HepG2 (cell line): ENCODE results near the gene YEATS4. TPM values are rescaled to one million over a fixed set of nuclear protein-coding genes. Genes with fewer than 3 reads are reported as not detected.

ENCODE experiments used
- AFF4 ChIP-seq: sonication (generic); formaldehyde crosslinking; IDR thresholded peaks from 2 replicates; pipeline ENCODE4 v1.4.0; 2020; ENCODE audit warnings: missing genetic modification reagents
- ATF2 ChIP-seq: sonication (generic); formaldehyde crosslinking; IDR thresholded peaks from 2 replicates; pipeline ENCODE4 v1.4.0; 2020; ENCODE audit warnings: missing genetic modification reagents
- PHB2 ChIP-seq: fragments of 450-650 bp; IDR thresholded peaks from 2 replicates; pipeline ENCODE4 v1.6.1; 2018; ENCODE audit not compliant: partially characterized antibody
- SIX1 ChIP-seq: sonication (generic); formaldehyde crosslinking; IDR thresholded peaks from 2 replicates; pipeline ENCODE4 v1.4.0; 2020; ENCODE audit warnings: missing genetic modification reagents, borderline replicate concordance
- SSRP1 ChIP-seq: IDR thresholded peaks from 2 replicates; pipeline ENCODE4 v1.6.1; 2016; ENCODE audit warnings: control low read depth
- ZBTB38 ChIP-seq: sonication (generic); formaldehyde crosslinking; IDR thresholded peaks from 2 replicates; pipeline ENCODE4 v1.5.1; 2020; ENCODE audit warnings: mild to moderate bottlenecking, missing genetic modification reagents
- ZFP37 ChIP-seq: sonication (generic); formaldehyde crosslinking; IDR thresholded peaks from 2 replicates; pipeline ENCODE4 v1.4.0; 2020; ENCODE audit warnings: missing genetic modification reagents, borderline replicate concordance
- ZFP62 ChIP-seq: sonication (generic); formaldehyde crosslinking; IDR thresholded peaks from 2 replicates; pipeline ENCODE4 v1.4.0; 2020; ENCODE audit warnings: missing genetic modification reagents
- ZHX2 ChIP-seq, 2 experiments: sonication (generic) in 1 of 2; formaldehyde crosslinking in 1 of 2; IDR thresholded peaks; 2 replicates each; pipeline versions ENCODE4 v1.6.1 to v1.9.0; 2014 to 2022; ENCODE audit warnings: antibody characterized with exemption in 1 of 2, borderline replicate concordance in 1 of 2, inconsistent platforms in 1 of 2, low read depth in 1 of 2, missing genetic modification reagents in 1 of 2
- ZNF350 ChIP-seq: sonication (generic); formaldehyde crosslinking; IDR thresholded peaks from 2 replicates; pipeline ENCODE4 v1.4.0; 2020; ENCODE audit warnings: mild to moderate bottlenecking, low read depth, missing genetic modification reagents, borderline replicate concordance
- ZNF788 ChIP-seq: sonication (generic); formaldehyde crosslinking; IDR thresholded peaks from 2 replicates; pipeline ENCODE4 v1.5.0; 2020; ENCODE audit warnings: mild to moderate bottlenecking, missing genetic modification reagents, borderline replicate concordance
- ZSCAN25 ChIP-seq: sonication (generic); formaldehyde crosslinking; IDR thresholded peaks from 2 replicates; pipeline ENCODE4 v1.8.0; 2022; ENCODE audit warnings: mild to moderate bottlenecking, missing genetic modification reagents
- ZXDC ChIP-seq: sonication (generic); formaldehyde crosslinking; IDR thresholded peaks from 2 replicates; pipeline ENCODE4 v1.5.0; 2020; ENCODE audit warnings: mild to moderate bottlenecking, missing genetic modification reagents
- polyA plus RNA-seq, 8 experiments: library from polyadenylated mRNA; depleted of rRNA in 3 of 8; stranded (reverse) in 7 of 8; unstranded in 1 of 8; fragments of >200 nt; fragmentation: Illumina TruSeq in 4 of 8; extraction: Trizol in 4 of 8; gene quantifications; 2 replicates each; pipeline versions ENCODE4 v1.2.1 to v1.2.3, GENCODE V29; 2011 to 2016; ENCODE audit warnings: low read depth in 4 of 8, missing spikeins in 1 of 8, mixed read lengths in 1 of 8; ENCODE audit not compliant: insufficient read depth in 1 of 8
- total RNA-seq, 5 experiments: library from RNA; depleted of rRNA; stranded (reverse); fragments of >200 nt; fragmentation: Illumina TruSeq; extraction: Trizol; gene quantifications; 2 replicates each; pipeline ENCODE4 v1.2.3, GENCODE V29; 2016; ENCODE audit warnings: low read depth in 1 of 5

Gene YEATS4
- total and polyA plus RNA-seq, 2 of the 13 experiments (the other 11 are each of a cell fraction or from before 2014, with no cell fraction given), result 16.8 to 45.0 TPM

- 0 out of 2 replicates have a peak, but pooled peaks have one; percentile 0 for TF ChIP-seq ZNF350 (CRISPR knock-in tag)
- no peak for TF ChIP-seq PHB2
- TF ChIP-seq SIX1 (CRISPR knock-in tag), result no peak
- TF ChIP-seq ZFP62, result no peak
- TF ChIP-seq ZSCAN25 (CRISPR knock-in tag), result peak; percentile 15; the same call in 1 of the 2 replicates
- peak; percentile 95 for TF ChIP-seq AFF4 (CRISPR knock-in tag)
- 0 out of 2 replicates have a peak, but pooled peaks have one; percentile 43 for TF ChIP-seq SSRP1 (CRISPR knock-in tag)
- no peak for TF ChIP-seq ZBTB38 (CRISPR knock-in tag)
- no peak for TF ChIP-seq ATF2 (CRISPR knock-in tag)
- TF ChIP-seq ZFP37 (CRISPR knock-in tag), result no peak
- 0 out of 2 replicates have a peak, but pooled peaks have one; percentile 13 for TF ChIP-seq ZXDC
- TF ChIP-seq ZHX2 (IDR thresholded peaks at IDR 0.05; ENCODE audit: low read depth), result no peak
- no peak for TF ChIP-seq ZHX2 (CRISPR knock-in tag; IDR thresholded peaks at IDR 0.05; ENCODE audit: borderline replicate concordance)
- TF ChIP-seq ZNF788 (CRISPR knock-in tag), result no peak
Measured at GRCh38 chr12:69331519-69331908, 28.0 kb upstream of the YEATS4 start (continued).
